Measurements from ENCODE around the gene PNRC1.
"Not testable (repeated sequence)": the region's sequence is repeated elsewhere in the genome, so short reads cannot be mapped to it uniquely, and the experiment has no call there.

Gene PNRC1

DNA sequence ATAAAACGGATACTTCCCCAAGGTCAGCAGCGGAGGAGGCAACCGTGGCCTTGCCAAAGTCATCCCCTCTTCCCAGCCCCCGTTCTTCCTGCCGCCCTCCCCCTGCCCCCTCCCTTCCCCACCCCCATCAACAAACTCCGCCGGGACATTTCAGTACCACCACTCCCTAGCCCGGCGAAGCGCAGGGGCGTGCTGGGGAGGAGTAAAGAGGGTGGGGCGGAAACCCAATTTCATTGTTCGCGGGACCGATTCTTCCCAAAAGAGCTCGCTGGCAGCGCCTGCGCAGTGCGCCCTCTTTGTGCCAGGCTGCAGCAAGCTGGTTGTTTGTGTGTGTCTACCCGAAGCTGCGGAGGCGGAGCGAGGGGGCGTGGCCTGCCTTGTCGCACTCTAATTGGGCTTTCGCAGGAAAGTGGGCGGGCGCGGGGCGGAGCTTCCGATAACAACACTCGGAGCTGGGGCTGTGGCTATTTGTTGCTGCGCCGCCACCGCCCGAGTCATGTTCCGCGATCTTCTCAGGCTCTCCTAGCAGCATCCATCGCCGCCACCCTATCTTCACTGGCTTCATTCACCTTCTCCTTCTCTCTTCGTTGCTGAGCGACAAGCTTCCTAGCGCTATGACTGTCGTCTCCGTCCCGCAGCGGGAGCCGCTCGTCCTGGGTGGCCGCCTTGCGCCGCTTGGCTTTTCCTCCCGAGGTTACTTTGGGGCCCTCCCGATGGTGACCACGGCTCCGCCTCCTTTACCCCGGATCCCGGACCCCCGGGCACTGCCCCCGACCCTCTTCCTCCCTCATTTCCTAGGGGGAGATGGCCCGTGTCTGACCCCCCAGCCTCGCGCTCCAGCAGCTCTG is at the start of gene PNRC1:
Gene PNRC1, plus strand, starts transcription at position 471 of the 848 bp plus-strand sequence. Its CDS starts 144 bp downstream, at position 615.
- TF ChIP-seq Cebpa-rat (IDR thresholded peaks at IDR 0.05), result no peak
- H4K20me1 ChIP-seq, result peaks cover 36 to 42% (median 39%) of the 10 kb centered on the region in 11 experiments
- peak within 1 kb of the TSS; percentile 82 to 96 (median 89) for H3K4me3 ChIP-seq

DNA sequence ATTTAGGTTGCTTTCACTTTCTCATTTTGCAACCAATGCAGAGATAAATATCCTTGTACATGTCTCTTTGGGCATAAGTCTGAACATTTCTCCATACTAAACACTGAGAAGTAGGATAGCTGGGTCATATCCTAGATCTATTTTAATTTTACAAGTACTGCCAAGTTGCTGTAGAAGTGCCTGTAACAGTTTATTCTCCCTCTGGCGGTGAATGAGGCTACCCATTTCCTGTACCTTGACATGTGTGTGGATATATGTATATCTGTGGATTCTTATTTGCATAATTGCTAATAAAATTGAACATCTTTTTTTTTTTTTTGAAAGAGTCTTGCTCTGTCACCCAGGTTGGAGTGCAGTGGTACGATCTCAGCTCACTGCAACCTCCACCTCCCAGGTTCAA is 48.0 kb upstream of the PNRC1 start:
- H3K27me3 ChIP-seq, result no peaks in the 10 kb centered on the region
- H3K9ac ChIP-seq, result no peak overlapping the region
- H3K4me3 ChIP-seq, result no peak overlapping the region
- no peak for TF ChIP-seq Cebpa-rat (IDR thresholded peaks at IDR 0.05)
- H3K36me3 ChIP-seq, result no peaks in the 10 kb centered on the region
- H3K9me3 ChIP-seq (replicated peaks in 1 of 11), result peaks cover 0 to 11% (median 5%) of the 10 kb centered on the region in 11 experiments; a peak in 19 of 22 replicates
- peak overlapping the region in 1 of 11 experiments; percentile 6; a peak in 1 of 22 replicates for H3K4me2 ChIP-seq
- H3K27ac ChIP-seq, result no peak overlapping the region
- H3K4me1 ChIP-seq, result peaks cover 0 to 44% (median 4%) of the 10 kb centered on the region in 10 experiments; a peak in 10 of 20 replicates
- no peaks in the 10 kb centered on the region for H4K20me1 ChIP-seq

More for the DNA sequence above, at the start of gene PNRC1:
- Histone ChIP-seq H3K4me2 (peak within 1 kb of the TSS; percentile 66 to 79 (median 76)), H3K9me3 (replicated peaks in 1 of 11) (no peaks in the 10 kb centered on the region), H3K4me1 (peaks cover 10 to 33% (median 24%) of the 10 kb centered on the region in 10 experiments; a peak in 19 of 20 replicates), H3K27ac (peak within 1 kb of the TSS; percentile 92 to 99 (median 99)), H3K36me3 (peaks cover 10 to 34% (median 30%) of the 10 kb centered on the region in 11 experiments), H3K9ac (peak within 1 kb of the TSS; percentile 96 to 100 (median 99)), H3K27me3 (no peaks in the 10 kb centered on the region)

GRCh38 chr6:89033461-89033860 is 47.1 kb upstream of the PNRC1 start:
- Histone ChIP-seq H4K20me1 (no peaks in the 10 kb centered on the region), H3K27ac (peak overlapping the region in 3 of 11 experiments; percentile 77 to 92 (median 83); a peak in 6 of 22 replicates), H3K9ac (no peak overlapping the region), H3K9me3 (replicated peaks in 1 of 11) (peaks cover 7 to 20% (median 14%) of the 10 kb centered on the region in 11 experiments; a peak in 21 of 22 replicates), H3K4me1 (peaks cover 0 to 44% (median 4%) of the 10 kb centered on the region in 10 experiments; a peak in 10 of 20 replicates), H3K4me2 (peak overlapping the region in 3 of 11 experiments; percentile 53 to 71 (median 69); a peak in 5 of 22 replicates), H3K4me3 (no peak overlapping the region), H3K27me3 (no peaks in the 10 kb centered on the region), H3K36me3 (no peaks in the 10 kb centered on the region)
- no peak for TF ChIP-seq Cebpa-rat (IDR thresholded peaks at IDR 0.05)

DNA sequence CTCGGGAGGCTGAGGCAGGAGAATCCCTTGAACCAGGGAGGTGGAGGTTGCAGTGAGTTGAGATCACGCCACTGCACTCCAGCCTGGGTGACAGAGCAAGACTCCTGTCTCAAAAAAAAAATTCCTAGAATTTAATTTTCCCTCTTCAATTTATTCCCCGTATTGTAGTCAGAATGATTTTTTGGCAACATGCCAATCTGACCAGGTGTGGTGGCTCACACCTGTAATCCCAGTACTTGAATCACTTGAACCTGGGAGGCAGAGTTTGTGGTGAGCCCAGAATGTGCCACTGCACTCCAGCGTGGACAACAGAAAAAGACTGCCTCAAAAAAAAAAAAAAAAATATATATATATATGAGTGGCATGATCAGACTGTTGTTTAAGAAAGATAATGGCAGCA is 46.4 kb upstream of the PNRC1 start:
- H3K4me3 ChIP-seq, H3K36me3 ChIP-seq, H3K27me3 ChIP-seq, H3K9ac ChIP-seq, H4K20me1 ChIP-seq: not testable (repeated sequence)
- Histone ChIP-seq H3K4me2 (peak overlapping the region in 3 of 11 experiments; percentile 53 to 71 (median 69); a peak in 5 of 22 replicates), H3K27ac (peak overlapping the region in 3 of 11 experiments; percentile 77 to 92 (median 83); a peak in 7 of 22 replicates), H3K9me3 (replicated peaks in 1 of 11) (peaks cover 8 to 27% (median 16%) of the 10 kb centered on the region in 11 experiments; a peak in 21 of 22 replicates), H3K4me1 (peaks cover 0 to 44% (median 4%) of the 10 kb centered on the region in 10 experiments; a peak in 10 of 20 replicates)

- H3K4me3 ChIP-seq, result no peak overlapping the region
- H3K4me1 ChIP-seq, result peaks cover 0 to 44% (median 4%) of the 10 kb centered on the region in 10 experiments; a peak in 10 of 20 replicates
- no peak for TF ChIP-seq Cebpa-rat (IDR thresholded peaks at IDR 0.05)
- H3K27ac ChIP-seq, result peak overlapping the region in 5 of 11 experiments; percentile 54 to 92 (median 83); a peak in 10 of 22 replicates
- H3K27me3 ChIP-seq, result no peaks in the 10 kb centered on the region
- peaks cover 8 to 31% (median 16%) of the 10 kb centered on the region in 11 experiments; a peak in 21 of 22 replicates for H3K9me3 ChIP-seq (replicated peaks in 1 of 11)
- H3K9ac ChIP-seq, result peak overlapping the region in 4 of 11 experiments; percentile 19 to 77 (median 62); a peak in 6 of 22 replicates
- H3K4me2 ChIP-seq, result peak overlapping the region in 4 of 11 experiments; percentile 38 to 83 (median 74); a peak in 7 of 22 replicates
- H3K36me3 ChIP-seq, result no peaks in the 10 kb centered on the region
- H4K20me1 ChIP-seq, result no peaks in the 10 kb centered on the region
Observed at GRCh38 chr6:89034586-89035251, 45.8 kb upstream of the PNRC1 start.

- Histone ChIP-seq H3K9me3 (replicated peaks in 1 of 11) (peaks cover 8 to 31% (median 16%) of the 10 kb centered on the region in 11 experiments; a peak in 21 of 22 replicates), H4K20me1 (no peaks in the 10 kb centered on the region), H3K4me1 (peaks cover 0 to 44% (median 4%) of the 10 kb centered on the region in 10 experiments; a peak in 10 of 20 replicates), H3K27me3 (no peaks in the 10 kb centered on the region), H3K4me3 (no peak overlapping the region), H3K27ac (peak overlapping the region in 5 of 11 experiments; percentile 54 to 92 (median 83); a peak in 10 of 22 replicates), H3K36me3 (no peaks in the 10 kb centered on the region), H3K9ac (peak overlapping the region in 4 of 11 experiments; percentile 19 to 77 (median 62); a peak in 6 of 22 replicates), H3K4me2 (peak overlapping the region in 5 of 11 experiments; percentile 22 to 83 (median 71); a peak in 9 of 22 replicates)
- TF ChIP-seq Cebpa-rat (IDR thresholded peaks at IDR 0.05), result no peak
Observed at GRCh38 chr6:89035252-89036101, 45.1 kb upstream of the PNRC1 start.

GRCh38 chr6:89037141-89037900 is 43.2 kb upstream of the PNRC1 start:
- Histone ChIP-seq H3K4me2 (peak overlapping the region in 2 of 11 experiments; percentile 76 to 83; a peak in 2 of 22 replicates), H3K4me1 (peaks cover 0 to 44% (median 4%) of the 10 kb centered on the region in 10 experiments; a peak in 10 of 20 replicates), H3K27me3 (no peaks in the 10 kb centered on the region), H3K9me3 (replicated peaks in 1 of 11) (peaks cover 8 to 31% (median 16%) of the 10 kb centered on the region in 11 experiments; a peak in 21 of 22 replicates), H3K27ac (peak overlapping the region in 3 of 11 experiments; percentile 29 to 92 (median 83); a peak in 4 of 22 replicates), H3K9ac (no peak overlapping the region), H3K4me3 (no peak overlapping the region), H3K36me3 (no peaks in the 10 kb centered on the region), H4K20me1 (no peaks in the 10 kb centered on the region)
- no peak for TF ChIP-seq Cebpa-rat (IDR thresholded peaks at IDR 0.05)

GRCh38 chr6:89037901-89038293 is 42.7 kb upstream of the PNRC1 start:
- 0 out of 22 replicates have a peak overlapping the region, but pooled peaks of 1 of the 11 experiments have one; percentile 83 for H3K27ac ChIP-seq
- H3K36me3 ChIP-seq, H3K27me3 ChIP-seq, H4K20me1 ChIP-seq, H3K4me3 ChIP-seq, H3K4me2 ChIP-seq, H3K9ac ChIP-seq: not testable (repeated sequence)
- H3K9me3 ChIP-seq (replicated peaks in 1 of 11), result peaks cover 8 to 31% (median 16%) of the 10 kb centered on the region in 11 experiments; a peak in 21 of 22 replicates
- H3K4me1 ChIP-seq, result peaks cover 0 to 40% (median 4%) of the 10 kb centered on the region in 10 experiments; a peak in 10 of 20 replicates

Measured in BLaER1 treated with 17β-estradiol and CSF1 and Interleukin-3, amounts not matched to agents 10 nM and 100 nM (cell line).